DMS53 treated with DMSO at 0.1 percent for 48 hours (cell line): Measurements from ENCODE around the gene SNTB2.
"Not testable (repeated sequence)": the region's sequence is repeated elsewhere in the genome, so short reads cannot be mapped to it uniquely, and the experiment has no call there.

Experiments
- DNase-seq: peaks from one replicate; lab custom pipeline; 2025; ENCODE audit not compliant: unreplicated experiment; lab: John Stamatoyannopoulos, UW

The SNTB2 gene

DNA sequence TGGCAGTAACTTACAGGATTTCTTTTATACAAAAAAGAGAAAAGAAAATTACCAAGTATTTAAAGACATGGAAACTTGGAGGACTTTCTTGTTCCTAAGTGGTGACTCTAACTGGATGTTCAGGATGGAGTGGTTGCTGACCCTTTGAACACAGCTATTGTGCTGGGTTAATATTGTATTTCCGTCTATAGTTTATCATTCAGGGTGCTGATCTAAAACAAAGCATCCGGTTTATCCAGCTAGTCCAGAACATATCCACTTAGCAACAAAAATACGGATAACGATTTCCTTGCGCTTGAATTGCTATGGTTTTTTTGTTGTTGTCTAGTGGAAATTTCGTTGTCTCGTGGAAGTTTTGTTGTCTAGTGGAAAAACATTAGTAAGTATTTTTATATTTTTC is 38.2 kb downstream of the SNTB2 start:
- DNase-seq: no peak

DNA sequence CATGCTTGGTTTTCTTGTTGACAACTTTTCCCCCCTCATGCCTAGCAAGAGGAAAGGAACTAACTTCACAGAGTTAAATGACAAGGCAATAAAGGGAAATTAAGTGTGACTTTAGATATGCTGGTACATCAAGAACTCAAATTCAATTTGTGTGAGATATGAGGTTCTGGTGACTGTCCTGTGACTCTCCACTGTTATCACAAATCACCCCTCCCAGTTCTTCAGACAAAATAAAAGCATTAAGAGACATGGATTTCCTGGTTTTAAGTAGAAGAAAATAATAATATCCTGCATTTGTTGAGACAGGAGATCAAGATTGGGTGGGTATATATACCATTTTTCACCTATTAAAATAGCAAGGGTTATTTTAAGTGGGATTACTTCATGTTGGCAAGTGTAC is 46.2 kb downstream of the SNTB2 start:
- no peak for DNase-seq

DNA sequence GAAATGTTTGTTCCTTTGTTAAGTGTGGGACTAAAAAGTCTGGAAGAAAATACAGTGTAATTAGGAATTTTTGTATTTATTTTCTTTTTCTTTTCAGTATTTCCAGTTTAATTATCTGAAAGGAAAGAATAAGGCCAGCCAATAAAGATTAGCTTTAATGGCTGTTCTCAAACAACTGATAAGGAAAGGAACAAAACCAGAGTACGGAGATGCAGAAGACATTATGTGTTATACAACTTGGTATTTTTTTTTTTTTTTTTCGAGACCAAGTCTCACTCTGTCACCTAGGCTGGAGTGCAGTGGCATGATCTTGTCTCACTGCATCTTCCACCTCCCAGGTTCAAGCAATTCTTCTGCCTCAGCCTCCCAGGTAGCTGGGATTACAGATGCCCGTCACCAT is 47.5 kb downstream of the SNTB2 start:
- no peak for DNase-seq

DNA sequence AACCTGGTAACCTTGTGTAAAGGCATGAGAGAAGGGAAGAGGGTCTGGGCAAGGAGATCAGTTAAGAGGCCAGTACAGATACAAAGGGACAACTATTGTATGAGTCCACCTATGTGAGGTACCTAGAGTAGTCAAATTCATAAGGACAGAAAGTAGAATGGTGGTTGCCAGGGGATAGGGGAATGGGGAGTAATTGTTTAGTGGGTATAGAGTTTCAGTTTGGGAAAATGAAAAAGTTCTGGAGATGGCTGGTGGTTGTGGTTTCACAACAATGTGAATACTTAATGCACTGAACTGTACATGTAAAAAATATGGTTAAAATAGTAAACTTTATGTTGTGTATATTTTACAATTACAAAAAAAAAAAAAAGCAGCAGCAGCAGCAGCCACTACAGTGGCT is 49.4 kb downstream of the SNTB2 start:
- no peak for DNase-seq

DNA sequence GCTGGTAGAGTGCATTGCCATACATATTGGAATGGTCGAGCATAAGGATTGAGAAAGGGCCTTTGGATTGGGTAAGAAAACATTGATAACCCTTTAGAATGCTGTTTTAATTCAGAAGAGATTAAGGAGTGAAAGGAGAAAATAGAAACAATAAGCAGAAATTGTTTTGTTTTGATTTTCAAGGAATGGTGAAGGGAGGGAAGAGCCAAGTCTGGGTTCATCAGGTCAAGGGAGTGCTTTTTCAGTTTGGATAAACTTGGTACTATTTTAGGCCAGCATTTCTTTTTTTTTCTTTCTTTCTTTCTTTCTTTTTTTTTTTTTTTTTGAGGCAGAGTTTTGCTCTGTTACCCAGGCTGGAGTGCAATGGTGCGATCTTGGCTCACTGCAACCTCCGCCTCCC is 50.3 kb downstream of the SNTB2 start:
- DNase-seq: no peak

DNA sequence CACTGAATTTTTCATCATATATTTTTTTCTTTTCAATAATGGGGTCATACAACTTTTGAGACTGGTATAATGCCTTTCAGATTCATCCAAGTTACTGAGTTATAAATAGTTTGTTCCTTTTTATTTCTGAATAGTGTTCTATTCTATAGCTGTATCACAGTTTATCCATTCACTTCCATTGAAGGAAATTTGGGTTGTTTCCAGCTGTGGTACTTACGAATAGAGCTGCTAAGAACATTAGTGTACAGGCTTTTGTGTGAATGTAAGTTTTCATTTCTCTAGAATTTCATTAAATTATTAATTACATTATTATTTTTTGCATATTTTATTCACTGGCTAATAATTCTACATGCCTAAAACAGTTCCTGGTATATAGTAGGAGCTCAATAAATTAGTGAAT is 52.9 kb downstream of the SNTB2 start:
- DNase-seq: no peak

DNA sequence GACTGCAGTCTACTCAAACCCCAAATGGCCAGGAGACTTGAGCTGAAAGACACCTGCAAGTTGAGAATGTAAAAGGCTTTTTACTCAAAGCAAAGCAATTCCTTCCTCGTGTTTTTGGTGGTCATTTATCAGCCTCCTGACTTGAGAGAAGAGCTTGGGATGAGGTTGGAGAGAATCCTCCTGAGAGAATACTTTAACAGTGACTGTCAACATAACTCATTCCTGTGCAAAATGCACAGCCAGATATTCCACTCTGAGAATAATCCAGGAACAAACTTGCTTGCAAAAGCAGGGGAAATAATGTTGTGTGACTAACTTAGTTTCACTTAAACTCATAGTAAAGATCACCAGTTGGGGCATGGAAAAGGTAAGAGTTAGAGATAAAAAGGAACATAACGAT is 53.4 kb downstream of the SNTB2 start:
- DNase-seq: no peak

DNA sequence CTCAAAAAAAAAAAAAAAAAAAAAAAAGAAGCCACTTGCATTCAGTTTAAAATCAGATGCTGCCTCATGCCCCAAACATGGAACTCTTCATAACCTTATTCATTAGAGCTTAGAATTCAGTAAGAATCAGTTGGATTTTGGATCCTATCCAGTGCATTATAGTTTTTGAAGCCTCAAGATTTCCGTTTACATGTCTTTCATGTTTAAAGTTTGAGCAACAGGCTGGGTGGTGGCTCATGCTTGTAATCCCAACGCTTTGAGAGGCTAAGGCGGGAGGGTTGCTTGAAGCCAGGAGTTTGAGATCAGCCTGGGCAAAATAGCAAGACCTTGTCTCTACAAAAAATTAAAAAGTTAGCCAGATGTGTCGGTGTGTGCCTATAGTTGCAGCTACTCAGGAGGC is 55.0 kb downstream of the SNTB2 start:
- no peak for DNase-seq

DNA sequence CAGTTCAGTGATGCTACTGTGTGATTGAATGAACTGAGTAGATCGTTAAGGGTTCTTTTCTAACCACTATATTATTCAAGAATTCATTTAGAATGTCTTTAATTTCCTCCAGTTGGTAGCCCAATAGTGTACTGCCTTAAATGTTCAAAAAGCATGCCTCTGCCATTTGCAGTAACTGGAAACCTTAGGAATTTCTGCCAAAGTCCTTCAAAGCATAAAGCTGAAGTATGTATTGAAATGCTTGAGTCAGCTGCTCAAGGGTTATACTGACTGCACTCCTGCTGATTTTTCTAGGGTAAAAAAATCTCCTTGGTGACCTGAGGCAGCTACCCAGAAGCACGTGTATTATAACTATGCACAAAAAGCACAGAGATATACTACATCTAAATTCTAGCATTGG is 56.5 kb downstream of the SNTB2 start:
- no peak for DNase-seq

DNA sequence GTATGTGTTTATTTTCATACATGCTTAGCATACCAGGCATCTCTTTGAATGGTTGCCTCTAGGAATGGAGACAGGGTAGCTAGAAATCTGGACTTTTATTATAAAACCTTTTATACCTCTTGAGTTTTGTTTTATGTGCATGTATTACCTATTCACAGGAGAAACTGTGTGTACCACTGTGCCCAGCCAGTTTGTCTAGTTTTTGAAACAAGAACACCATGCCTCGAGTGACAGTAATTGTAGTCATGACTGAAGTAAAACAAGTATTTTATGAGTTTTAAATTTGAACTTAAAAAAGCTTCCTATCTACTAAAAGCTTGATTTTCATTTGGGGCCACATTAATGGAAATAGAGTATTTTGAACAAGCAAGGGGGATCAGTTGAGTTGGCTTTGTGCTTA is 57.4 kb downstream of the SNTB2 start:
- DNase-seq: no peak

DNA sequence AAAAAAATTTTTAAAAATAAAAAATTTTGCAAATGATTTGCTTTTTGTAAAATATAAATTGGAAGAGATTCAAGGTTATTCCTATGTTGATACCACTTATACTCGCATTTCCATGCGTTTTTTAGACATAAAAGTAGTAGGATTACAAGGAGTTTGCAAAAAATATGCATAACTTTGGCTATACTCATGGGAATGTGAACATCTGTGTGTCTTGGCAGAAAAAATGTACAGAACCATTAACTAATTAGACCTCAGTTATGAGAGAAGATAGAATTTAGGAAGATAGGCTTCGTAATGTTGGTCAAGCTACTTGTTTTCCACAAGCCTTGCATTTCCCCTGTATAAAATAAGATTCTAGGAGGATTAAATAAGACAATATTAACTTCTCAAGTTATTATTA is 63.1 kb downstream of the SNTB2 start:
- no peak for DNase-seq

DNA sequence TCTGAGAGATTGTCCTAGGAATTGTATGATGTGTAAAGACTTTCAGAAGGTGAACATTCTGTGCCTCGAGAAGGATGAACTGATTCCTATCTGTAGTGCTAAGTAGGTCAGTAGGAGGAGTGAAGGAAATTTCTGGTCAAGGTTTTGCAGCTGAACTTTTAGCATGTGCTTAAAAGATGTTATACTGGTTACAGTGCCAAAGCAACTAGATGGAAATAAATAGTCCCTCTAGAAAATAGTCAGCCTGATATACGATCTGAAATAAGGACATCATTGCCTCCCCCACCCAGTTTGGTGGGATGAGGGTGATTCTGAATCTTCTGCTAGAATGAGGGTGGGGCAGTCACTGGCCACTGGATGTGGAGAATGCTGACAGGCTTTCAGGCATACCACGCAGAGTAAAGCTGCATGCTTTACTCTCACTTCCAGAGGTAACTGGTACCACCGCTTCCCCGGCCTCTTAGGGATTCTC is 66.9 kb downstream of the SNTB2 start:
- DNase-seq: no peak

DNA sequence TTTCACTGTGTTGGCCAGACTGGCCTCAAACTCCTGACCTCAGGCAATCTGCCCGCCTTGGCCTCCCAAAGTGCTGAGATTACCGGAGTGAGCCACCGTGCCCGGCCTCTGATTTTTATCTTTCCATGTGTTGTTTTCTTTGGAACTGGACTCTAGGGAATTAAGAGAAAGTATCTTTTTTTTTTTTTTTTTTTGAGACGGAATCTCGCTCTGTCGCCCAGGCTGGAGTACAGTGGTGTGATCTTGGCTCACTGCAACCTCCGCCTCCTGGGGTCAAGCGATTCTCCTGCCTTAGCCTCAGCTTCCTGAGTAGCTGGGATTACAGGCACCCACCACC is 72.4 kb downstream of the SNTB2 start:
- DNase-seq: not testable (repeated sequence)

DNA sequence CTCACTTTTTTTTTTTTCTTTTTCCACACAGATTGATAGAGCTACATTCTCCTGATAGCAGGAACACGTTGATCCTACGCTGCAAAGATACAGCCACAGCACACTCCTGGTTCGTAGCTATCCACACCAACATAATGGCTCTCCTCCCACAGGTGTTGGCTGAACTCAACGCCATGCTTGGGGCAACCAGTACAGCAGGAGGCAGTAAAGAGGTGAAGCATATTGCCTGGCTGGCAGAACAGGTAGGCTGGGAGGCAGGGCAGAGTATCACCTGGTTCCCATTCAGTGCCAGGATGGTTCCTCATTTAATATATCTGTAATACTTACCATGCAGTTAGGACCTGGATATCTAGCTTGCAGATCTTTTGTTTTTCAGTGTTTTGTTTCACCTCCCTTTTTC is 73.1 kb downstream of the SNTB2 start:
- DNase-seq: no peak

DNA sequence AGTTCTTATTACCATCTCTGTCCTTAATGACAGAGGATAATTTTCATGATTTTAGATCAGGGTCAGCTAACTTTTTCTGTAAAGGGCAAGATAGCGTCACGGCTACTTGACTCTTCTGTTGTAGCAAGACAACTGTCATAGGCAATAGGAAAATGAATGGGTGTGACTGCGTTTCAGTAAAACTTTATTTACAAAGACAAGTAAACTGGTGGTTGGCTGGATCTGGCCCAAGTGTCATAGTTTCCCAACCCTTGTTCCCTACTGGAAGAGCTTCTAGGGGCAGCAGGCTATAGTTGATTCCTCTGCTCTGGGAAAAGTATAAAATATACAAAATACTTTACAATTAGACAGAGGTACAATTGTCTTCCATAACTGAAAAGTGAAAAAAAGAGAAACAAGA is 73.5 kb downstream of the SNTB2 start:
- DNase-seq: no peak

DNA sequence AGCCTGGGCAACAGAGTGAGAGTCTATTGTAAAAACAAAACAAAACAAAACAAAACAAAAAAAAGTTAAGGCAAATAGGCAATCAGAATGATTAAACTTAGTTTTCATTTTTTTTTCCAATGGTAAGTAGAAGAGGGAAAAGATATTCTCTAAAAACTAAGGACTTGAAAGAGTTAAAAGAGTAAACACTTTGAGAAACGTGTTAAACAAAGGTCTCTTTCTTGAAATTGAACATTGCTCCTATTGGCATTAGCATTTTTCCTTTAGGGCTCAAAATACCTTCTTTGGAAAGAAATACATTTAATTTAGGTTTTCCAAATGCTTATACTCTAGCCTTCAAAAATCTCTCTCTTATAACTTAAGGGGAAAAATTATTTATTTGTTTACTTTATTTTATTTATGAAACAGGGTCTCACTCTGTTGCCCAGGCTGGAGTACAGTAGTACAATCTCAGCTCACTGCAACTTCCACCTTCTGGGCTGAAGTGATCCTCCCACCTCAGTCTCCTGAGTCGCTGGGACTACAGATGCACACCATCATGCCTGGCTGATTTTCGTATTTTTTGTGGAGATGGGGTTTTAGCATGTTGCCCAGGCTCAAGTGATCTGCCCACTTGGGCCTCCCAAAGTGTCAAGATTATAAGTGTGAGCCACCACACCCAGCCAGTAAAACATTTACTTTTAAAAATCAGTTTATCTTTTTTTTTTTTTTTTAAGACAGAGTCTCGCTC is 79.5 kb downstream of the SNTB2 start:
- no peak for DNase-seq

DNA sequence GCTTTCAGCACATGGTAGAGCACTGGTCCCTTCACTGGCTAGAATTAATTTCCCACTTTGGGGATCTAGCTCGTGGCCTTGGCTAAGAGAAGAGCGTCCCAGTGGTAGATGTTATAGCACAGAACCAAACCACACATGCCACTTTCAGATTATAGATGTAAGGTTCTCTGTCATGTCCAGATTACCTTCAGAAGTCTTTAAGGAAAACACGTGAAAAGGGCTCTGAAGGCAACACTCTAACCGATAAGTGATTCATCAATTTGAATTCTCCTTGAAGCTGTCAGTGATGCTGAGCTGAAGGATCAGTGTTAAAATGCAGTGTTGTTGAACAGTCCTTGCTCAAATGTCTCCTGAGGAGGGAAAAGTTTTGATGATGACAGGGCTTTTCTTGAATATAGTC is 80.7 kb downstream of the SNTB2 start:
- no peak for DNase-seq

DNA sequence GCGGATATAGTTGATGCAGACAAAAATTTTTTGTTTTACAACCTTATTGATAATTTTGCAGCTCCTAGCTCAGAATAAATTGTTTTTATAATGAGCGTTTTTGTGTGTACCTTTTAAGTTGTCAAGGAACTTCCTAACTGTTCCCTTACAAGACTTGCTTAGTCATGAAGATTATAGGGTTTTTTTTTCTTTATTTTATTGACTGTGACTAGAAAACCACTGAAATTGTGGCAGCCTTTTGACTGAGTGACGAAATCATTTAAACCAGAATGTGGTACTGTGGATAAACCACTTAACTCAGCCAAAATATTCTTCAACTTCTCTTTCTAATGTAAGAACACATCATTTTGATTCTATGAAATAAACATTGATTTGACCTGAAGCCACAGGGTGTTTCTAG is 83.4 kb downstream of the SNTB2 start:
- no peak for DNase-seq

DNA sequence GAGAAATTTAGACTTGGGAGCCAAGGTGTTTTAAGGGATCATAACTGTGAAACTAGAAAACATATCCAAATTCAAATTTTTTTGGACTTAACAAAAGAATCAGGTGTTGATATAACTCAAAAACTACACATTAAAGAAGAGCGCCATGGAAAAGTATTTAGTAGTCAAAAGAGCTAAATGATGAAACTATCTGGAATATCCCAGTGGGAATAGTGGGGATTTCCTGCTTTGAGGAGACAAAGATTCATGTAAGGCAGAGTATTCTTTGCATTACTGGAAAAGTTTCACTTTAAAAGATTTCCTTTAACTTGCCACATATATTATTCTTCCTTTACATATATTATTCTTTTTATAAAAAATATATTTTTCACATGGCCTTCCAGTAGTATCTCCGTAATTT is 83.9 kb downstream of the SNTB2 start:
- DNase-seq: no peak

DNA sequence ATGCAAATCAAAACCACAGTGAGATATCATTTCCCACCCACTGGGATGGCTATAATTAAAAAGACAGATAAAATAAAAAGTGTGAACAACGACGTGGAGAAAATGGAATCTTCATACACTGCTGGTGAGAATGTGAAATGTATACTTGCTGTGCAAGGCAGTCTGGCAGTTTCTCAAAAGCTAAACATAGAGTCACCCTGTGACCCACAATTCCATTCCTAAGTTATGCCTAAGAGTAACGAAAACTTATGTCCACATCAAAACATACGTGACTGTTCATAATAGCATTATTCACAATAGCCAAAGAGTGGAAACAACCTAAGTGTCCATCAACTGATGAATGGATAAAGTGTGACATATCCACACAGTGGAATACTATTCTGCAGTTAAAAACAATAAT is 86.0 kb downstream of the SNTB2 start:
- DNase-seq: no peak

DNA sequence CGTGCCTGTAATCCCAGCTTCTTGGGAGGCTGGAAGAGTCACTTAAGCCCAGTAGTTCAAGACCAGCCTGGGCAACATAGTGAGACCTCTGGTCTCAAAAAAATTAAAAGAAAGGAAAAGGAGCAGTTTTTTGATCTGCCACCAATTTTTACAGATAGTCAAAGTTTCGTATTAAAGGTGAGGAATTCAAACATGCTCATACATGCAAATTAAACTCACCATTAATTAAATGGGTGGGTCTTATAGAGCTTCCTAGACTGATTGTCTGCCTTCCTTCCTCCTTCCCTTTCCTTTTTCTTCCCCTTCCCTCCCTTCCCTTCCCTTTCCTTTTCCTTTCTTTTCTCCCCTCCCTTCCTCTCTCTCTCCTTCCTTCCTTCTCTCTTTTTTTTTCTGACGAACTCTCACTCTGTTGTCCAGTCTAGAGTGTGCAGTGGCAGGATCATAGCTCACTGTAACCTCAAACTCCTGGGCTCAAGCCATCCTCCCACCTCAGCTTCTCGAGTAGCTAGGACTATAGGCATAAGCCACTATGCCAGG is 87.8 kb downstream of the SNTB2 start:
- DNase-seq: no peak

DNA sequence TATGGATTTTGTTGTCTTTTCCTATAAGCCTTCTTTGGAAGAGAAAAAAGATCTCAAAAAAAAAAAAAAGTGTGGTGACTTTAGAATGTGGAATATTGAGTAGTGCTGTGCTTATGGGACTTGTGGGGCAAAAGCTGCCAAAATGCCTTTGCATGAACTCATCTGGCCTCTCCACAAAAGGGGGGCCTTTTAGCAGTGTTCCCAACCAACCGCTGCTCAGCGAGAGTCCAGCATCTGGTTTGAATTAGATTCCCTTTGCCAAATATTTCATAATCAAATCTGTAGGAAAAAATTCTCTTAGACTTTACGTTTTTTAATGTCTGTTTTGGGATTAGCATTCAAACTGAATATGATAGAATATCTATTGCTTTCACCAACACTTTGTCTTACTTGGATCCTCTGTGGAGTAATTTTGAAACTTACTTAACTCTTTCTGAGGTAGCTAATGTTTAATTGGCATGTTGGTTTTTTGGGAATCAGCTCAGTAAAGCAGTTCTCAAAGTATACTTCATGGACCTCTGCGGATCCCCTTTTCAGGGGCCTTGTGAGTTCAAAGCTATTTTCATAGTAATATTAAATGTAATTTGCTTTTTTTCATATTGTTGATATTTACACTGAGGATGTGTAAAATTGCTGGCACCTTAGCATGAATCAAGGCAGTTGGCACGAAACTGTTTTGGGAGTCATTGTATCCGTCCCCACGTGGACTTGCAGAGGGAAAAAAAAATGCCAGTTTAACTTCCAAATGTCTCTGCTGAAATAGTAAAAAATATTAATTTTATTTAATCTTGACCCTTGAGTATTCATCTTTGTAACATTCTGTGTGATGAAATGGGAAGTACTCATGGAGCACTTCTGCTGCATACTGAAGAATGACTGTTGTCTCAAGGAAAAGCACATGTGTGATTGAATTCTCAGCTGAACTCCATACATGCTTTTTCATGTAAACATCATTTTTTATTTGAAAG is 89.5 kb downstream of the SNTB2 start:
- no peak for DNase-seq
